ENCODE results near the gene CPEB1.
"Not testable (repeated sequence)": the region's sequence is repeated elsewhere in the genome, so short reads cannot be mapped to it uniquely, and the experiment has no call there.

Gene CPEB1

GRCh38 chr15:82530606-82531379, 116.4 kb downstream of the CPEB1 start:
- no peak for DNase-seq

- no peak for DNase-seq
These were observed 117.2 kb downstream of the CPEB1 start for GRCh38 chr15:82530006-82530405.

GRCh38 chr15:82513587-82513986, 133.6 kb downstream of the CPEB1 start:
- DNase-seq: not testable (repeated sequence)

- DNase-seq: not testable (repeated sequence)
These were observed 139.5 kb downstream of the CPEB1 start for GRCh38 chr15:82507693-82508092.

GRCh38 chr15:82507087-82507486, 140.1 kb downstream of the CPEB1 start:
- DNase-seq: not testable (repeated sequence)

GRCh38 chr15:82505842-82506241, 141.3 kb downstream of the CPEB1 start:
- DNase-seq: not testable (repeated sequence)

GRCh38 chr15:82504074-82504473, 143.1 kb downstream of the CPEB1 start:
- DNase-seq: not testable (repeated sequence)

- not testable (repeated sequence) for DNase-seq
These were observed 144.3 kb downstream of the CPEB1 start for GRCh38 chr15:82502700-82503339.

GRCh38 chr15:82500772-82501171, 146.4 kb downstream of the CPEB1 start:
- DNase-seq: not testable (repeated sequence)

GRCh38 chr15:82497978-82498377, 149.2 kb downstream of the CPEB1 start:
- DNase-seq: not testable (repeated sequence)

Data from nucleus accumbens (tissue), 56 donors.